NCI-H345 treated with DMSO at 0.1 percent for 48 hours (cell line): ENCODE measurements around the gene TYK2.
"Not testable (repeated sequence)": the region's sequence is repeated elsewhere in the genome, so short reads cannot be mapped to it uniquely, and the experiment has no call there.

ENCODE experiments used
- DNase-seq: peaks from one replicate; lab custom pipeline; 2025; ENCODE audit not compliant: unreplicated experiment; lab: John Stamatoyannopoulos, UW

TYK2 gene

DNA sequence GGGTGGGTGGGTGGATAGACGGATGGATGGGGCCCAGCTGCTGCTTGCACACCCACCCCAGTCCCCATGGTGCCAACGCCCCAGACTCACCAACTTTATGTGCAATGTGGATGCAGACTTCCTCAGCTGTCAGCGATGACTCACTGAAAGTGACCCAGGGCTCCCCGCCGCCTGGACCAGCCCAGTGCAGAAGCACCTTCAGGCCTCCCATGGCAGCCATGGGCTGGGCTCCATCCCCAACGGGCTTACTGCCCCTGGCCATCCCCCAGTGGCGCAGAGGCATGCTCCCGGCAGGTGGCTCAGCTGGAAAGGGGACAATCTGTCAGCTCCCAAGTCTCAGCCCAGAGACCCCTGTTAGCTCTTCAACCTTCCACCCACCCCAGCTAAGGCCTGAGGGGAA is 2.2 kb downstream of the TYK2 start:
- no peak for DNase-seq

DNA sequence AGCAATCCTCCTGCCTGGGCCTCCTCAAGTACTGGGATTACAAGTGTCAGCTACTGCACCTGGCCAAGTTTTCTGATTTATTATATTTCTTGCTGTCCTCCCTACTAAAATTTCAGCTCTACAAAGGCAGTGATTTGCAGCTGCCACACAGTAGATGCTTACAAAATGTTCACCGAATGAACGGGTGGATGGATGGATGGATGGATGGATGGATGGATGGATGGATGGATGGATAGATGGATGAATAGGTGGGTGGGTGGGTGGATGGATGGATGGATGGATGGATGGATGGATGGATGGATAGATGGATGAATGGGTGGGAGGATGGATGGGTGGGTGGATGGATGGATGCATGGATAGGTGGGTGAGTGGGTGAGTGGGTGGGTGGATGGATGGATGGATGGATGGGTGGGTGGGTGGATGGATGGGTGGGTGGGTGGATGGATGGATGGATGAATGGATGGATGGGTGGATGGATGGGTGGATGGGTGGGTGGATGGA is 3.2 kb downstream of the TYK2 start:
- not testable (repeated sequence) for DNase-seq

DNA sequence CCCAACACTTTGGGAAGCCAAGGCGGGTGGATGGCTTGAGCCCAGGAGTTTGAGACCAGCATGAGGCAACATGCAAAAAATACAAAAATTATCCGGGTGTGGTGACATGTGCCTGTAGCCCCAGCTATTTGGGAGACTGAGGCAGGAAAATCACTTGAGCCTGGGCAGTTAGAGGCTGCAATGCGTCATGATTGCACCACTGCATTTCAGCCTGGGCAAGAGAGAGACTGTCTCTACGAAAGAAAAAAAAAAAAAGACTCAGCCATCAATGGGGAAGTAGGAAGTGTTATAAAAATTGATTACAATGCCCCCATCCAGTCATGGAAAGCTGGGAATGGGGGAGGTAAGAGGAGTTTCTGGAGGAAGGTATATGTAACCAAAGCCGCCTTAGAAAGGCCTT is 5.4 kb downstream of the TYK2 start:
- no peak for DNase-seq

DNA sequence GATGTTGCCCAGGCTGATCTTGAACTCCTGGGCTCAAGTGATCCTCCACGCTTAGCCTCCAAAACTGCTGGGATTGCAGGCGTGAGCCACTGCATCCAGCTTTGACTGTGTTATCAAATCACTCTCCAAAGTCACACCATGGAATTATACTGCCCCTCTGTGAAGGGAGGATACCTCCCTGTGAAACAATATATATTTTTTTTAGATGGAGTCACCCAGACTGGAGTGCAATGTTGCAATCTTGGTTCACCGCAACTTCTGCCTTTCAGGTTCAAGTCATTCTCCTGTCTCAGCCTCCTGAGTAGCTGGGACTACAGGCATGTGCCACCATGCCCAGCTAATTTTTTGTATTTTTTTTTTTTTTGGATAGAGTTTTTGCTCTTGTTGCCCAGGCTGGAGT is 7.7 kb downstream of the TYK2 start:
- no peak for DNase-seq

DNA sequence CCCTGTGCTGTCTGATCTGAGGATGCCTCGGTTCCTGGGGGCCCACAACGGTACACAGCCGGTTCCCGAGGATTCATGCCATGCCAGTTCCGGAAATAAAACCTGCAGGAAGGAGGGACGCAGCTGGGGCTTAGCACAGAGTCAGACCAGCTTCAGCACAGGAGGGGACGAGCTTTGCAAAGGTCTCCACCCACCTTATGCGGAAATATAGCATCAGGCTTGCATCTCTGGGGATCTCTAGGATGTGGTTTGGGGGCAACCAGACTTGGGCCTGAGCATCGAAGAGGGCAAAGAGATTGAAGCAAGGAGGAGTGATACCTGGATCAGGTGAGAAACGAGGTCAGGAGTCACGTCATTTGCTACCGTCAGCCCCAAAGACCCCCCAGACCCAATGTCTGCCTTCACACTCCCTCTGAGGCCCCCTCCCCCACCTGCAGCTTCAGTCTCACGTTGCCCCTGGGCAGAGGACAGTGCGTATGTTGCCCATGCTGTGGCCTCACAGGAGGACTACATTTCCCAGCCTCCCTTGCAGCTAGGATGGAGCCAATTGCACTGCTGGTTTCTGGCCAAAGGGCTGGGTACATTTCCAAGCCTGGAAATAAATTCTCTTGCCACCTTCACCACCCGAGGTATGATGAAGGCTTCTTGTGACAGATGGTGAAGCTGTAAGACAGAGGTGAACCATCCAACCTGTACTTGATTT is 12.1 kb downstream of the TYK2 start:
- no peak for DNase-seq

DNA sequence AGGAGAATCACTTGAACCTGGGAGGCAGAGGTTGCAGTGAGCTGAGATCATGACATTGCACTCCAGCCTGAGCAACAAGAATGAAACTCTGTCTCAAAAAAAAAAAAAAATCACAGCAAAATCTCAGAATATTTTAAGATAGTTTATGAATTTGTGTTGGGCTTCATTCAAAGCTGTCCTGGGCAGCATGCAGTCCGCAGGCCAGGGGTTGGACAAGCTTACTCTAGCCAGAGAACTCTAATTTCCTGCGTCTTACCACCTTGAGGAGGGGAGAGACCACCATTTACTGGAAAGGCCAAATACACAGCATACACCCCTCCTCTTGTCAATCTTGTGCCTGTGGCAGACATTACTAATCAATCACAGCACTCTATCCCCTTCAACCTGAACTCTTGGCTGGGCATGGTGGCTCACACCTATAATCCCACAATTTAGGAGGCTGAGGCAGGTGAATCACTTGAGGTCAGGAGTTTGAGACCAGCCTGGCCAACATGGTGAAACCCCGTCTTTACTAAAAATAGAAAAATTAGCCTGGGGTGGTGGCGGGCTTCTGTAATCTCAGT is 13.3 kb downstream of the TYK2 start:
- not testable (repeated sequence) for DNase-seq

DNA sequence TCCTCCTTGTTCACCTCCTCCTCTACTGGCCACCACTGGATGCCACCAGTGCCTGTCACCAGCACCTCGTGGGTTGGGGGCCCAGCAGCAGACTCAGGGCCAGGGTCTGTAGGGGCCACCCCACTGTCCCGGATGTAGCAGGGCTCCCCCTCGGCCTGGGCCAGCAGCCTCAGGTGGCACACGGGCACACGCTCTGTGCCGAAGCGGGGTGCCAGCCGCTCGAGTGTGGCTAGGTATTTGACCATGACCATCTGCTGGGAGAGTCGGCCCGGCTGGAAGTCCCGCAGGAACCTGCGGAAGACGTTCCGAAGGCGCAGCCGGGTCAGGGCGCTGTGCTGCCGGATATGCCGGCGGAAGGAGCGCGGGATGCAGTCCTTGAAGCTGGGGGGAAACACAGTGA is 14.9 kb downstream of the TYK2 start:
- DNase-seq, result no peak

DNA sequence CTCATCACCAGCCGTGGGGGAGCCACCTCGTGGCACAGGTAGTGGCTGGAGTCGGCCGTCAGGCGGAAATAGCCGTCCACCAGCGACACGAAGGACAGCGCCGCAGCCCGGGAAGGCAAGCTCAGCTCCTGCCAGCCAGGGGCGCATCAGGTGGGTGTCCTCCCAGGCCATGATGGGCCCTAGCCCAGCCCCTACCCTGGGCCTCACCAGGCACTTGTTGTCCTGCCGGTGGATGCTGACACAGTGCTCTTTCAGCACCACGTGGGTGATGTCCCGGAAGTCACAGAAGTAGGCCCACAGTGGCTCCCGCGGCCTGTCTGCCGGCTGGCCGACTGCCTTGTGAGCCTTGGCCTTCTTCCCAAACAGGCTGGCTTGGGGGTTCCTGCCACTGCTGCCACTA is 15.7 kb downstream of the TYK2 start:
- DNase-seq, result no peak

DNA sequence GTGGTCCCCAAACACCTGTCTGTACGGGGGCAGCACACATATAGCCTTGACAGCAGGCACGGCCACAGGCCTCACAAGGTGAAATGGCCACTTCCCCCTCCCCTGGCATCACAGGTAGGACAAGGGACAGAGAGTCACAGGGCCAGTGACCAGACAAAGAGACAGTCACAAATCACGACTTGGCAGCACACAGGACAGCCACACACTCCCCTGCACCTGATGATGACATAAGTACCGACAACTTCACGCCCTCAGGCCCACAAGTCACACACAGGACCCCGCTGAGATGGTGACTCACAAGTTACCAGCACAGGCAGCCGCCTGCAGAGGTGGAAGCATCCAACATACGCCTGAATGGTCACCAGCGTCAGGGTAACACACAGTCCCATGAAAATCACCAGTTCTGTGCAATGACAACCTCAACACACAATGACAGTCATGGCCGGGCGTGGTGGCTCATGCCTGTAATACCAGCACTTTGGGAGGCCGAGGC is 16.5 kb downstream of the TYK2 start:
- no peak for DNase-seq

DNA sequence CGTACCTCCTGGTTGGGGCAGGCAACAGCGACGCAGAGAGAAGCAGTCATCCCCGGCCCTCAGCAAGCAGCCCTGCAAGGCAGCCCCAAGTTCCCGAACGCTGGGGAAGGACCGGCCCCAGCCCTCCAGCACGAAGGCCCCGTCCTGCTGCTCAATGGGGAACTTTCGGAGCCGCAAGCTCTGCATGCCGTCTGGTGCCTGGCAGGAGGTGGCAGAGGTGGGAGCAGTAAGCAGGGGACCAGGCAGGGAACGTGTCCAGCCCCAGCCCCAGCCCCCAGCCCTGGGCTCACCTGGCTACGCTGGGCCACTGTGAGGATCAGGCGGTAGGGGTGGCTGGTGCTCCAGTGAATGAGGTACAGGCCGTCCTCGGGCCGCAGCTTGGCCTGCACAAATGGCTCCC is 18.1 kb downstream of the TYK2 start:
- DNase-seq, result no peak

DNA sequence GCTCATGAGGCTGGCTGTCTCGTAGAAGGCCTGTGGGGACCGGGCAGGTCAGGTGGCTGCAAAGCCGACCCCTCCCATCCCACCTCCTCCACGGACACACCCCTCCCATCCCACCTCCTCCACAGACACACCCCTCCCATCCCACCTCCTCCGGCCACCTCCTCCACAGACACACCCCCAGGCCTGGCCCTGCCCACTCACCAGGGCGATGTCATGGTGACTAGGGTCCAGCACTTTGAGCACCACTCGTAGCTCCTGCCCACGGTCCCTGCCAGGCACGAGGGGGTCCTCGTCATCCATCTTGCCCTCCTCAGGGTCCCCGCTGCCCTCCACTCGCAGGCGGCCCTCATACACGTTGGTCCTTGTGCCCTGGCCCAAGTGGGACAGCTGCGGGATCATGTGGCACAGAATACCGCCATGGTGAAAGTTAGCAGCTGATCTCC is 18.8 kb downstream of the TYK2 start:
- no peak for DNase-seq

DNA sequence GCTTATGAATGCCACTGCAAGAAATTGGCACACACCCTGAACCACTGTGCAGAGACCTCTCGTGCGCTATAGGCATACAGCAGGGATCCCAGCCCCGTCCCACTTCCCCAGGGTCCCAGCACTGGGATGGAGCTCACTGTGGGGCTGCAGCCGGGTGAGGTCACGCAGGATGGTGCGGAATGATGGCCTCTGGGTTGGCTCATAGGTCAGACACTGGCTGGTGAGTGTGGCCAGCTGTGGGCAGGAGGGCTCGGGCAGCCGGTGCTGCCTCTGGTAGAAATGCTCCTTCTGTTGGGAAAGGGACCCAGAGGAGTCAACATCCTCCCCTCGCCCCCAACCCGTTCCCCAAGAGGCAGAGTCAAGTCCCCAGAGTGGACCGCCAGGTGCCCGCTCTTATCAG is 23.9 kb downstream of the TYK2 start:
- no peak for DNase-seq

DNA sequence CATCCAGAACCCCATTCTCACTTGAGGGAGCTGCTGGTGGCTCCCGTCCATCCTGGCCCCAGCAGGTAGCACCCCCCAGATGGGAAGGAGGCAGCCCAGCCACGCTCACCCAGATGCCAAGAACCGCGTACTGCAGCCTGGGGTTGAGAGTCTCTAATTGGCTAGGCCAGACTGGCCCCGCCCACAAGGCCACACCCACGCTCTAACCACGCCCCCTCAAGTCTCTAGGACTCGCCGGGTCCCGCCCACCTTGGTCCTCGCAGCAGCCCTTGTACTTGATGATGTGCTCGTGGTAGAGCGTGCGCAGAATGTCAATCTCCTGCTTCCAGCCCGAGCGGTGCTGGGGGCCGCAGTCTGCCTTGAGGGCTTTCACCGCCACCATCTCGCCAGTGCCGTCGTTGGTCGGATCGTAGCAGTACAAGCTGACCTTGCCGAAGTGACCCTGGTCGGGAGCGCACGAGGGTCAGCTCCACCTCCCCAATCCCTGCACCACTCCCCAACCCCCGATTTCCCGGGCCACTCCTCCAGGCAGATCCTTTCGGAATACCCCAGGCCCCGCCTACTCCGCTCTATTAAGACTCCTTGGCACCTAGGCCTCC is 26.5 kb downstream of the TYK2 start:
- no peak for DNase-seq

DNA sequence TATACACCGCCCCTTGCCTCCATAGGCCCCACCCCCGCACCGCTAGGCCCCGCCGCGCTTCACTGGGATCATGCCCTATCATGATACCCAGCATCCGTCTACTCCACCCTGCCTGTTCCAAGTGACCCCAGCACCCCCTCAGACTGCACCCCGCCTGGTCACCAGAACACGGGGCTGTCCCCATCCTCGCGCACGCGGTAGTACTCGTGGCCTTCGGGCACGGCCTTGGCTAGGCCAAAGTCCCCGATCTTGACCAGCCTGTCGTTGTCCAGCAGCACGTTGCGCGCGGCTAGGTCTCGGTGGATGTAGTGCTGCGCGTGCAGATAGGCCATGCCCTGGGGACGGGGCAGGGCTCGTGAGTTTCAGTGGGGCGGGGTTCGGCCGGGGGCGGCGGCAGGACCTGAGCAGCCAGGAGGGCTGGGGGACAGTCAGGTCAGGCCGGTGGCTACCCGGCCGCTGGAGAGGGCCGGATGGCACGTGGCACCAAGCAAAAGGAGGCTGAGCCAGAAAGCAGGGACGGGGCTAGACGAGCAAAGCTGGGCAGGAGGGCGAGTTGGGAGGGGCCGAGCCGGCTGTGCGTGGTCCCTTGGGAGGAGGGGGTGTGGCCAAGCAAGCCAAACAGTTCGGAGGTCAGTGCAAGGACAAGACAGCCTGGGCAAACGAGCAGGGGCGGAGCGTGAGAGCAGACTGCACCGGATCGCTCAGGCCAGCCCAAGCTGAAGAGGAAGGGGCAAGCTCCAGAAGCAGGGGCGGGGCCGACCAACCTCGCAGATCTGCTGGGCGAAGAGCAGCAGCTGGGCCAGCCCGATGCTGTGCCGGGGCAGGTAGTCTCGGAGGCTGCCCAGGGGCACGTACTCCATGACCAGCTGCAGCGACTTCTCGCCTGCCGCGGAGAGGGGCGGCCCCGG is 27.4 kb downstream of the TYK2 start:
- DNase-seq, result no peak

DNA sequence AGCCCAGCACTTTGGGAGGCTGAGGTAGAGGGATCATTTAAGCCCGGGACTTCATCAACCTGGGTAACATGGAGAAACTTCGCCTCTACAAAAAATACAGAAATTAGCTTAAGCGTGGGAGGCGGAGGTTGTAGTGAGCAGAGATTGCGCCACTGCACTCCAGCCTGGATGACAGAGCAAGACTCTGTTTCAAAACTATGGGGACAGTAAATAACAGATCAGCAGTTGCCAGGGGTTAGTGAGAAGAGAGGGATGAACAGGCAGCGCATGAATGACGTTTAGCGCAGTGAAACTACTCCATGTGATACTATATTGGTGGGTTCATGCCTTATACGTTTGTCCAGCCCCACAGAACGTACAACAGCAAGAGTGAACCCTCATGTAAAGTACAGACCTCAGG is 33.9 kb downstream of the TYK2 start:
- DNase-seq, result no peak

DNA sequence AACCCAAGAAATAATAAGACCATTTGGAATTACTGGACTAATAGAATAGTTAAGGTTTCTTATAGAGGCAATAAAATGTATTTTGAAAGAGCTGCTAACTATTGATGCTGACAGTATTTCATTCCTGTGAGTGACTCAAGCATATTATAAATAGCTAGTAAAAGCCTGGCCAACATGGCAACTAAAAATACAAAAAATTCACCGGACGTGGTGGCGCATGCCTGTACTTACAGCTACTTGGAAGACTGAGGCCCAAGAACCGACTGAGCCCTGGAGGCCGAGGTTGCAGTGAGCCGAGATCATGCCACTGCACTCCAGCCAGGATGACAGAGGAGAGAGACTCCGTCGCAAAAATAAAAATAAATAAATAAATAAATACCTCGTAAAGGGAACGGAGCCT is 35.6 kb downstream of the TYK2 start:
- no peak for DNase-seq

DNA sequence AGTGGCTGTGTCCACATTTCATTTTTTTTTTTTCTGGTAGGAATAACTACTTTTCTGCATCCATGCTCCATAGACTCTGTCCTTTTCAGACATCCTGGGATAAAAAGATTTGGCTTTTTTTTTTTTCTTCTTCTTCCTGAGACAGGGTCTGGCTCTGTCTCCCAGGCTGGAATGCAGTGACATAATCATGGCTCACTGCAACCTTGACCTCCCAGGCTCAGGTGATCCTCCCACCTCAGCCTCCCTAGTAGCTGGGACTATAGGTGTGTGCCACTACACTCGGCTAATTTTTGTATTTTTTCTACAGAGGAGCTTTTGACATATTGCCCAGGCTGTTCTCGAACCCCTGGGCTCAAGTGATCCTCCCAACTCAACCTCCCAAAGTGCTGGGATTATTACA is 36.9 kb downstream of the TYK2 start:
- no peak for DNase-seq

DNA sequence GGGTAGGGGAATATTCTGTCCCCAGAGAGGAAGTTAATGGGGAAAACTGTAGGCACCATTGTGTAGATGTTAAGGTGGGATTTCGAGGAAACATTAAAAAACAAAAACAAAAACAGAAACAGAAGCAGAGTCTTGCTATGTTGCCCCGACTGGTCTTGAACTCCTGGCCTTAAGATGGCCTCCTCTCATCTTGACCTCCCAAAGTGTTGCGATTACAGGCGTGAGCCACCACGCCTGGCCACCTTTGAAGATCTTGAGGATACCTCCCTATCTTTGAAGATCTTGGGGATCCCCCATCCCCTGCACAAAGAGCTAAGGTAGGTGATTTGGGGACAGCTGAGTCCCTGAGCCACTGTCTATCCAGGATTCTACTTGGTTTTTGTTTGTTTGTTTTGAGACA is 40.4 kb downstream of the TYK2 start:
- no peak for DNase-seq

DNA sequence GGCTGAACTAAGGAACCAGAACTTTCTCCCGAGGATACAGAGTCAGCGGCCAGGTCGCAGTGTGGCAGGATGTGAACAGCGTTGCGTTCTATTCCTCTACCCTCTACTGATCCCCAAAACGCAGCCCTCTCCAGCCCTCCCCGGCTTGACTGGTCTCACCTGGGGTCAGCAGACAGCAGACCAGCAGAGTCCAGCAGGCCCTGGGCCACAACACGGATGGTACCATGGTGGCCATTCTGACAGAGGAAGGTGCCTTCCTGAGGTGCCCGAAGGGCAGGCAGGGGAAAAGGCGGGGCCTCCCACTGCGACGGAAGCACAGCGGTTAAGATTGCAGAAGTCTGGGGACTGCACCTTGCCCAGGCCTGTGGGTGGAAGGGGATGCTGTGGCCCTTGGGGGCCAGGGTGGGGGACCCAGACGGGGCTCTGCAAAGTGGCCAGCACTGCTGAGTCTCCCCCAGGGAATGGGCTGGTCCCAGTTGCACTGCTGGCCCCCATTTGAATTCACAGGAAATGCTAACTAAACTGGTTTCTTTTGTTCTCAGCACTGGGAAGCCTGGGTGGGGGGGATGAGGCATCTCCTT is 40.9 kb downstream of the TYK2 start, which contains the start of gene ICAM3:
ICAM3 (minus strand) TSS at position 245 of the 581 bp plus-strand sequence; CDS start at position 235, 10 bp downstream.
- DNase-seq, result no peak

DNA sequence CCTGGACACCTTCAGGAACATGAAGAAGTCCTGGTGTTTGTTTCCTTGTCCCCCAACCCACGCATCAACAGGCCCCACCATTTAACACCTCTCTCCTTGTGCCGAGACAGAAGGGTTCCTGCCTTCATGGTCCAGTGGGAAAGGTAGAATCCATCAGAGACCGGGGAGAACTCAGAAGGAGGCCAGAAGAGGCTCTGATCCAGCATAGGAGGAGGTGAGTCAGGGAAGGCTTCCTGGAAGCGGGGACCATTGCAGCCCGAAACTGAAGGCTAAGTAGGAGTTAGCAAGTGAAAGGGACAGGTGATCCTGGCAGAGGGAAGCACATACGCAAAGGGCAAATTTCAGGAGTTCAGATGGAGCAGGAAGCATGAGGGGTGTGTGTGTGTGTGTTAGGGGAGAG is 41.4 kb downstream of the TYK2 start:
- DNase-seq, result no peak

DNA sequence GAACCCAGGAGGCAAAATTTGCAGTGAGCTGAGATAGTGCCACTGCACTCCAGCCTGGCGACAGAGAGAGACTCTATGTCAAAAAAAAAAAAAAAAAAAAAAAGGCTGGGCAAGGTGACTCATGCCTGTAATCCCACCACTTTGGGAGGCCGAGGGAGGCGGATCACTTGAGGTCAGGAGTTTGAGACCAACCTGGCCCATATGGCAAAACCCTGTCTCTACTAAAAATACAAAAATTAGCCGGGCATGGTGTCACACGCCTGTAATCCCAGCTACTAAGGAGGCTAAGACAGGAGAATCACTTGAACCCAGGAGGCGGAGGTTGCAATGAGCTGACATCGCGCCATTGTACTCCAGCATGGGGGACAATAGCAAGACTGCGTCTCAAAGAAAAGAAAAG is 43.6 kb downstream of the TYK2 start:
- not testable (repeated sequence) for DNase-seq
